ENCODE data around the gene PLCB4.

GRCh38 chr20:9402546-9402945, 333.7 kb downstream of the PLCB4 start:
- no peak for TF ChIP-seq EP300 (IDR thresholded peaks at IDR 0.05)
- TF ChIP-seq CTCF (IDR thresholded peaks at IDR 0.05) = no peak
